ENCODE data around the gene GARNL3.

GARNL3 gene

GRCh38 chr9:127423934-127424675 is 159.5 kb downstream of the GARNL3 start, which contains the start of gene ZNF79:
Gene ZNF79, plus strand, starts transcription at chr9:127424382. Its CDS starts 406 bp downstream, at chr9:127424788.
- H3K4me3 ChIP-seq (ENCODE audit: low read depth, low read length) = peak within 1 kb of the TSS; percentile 94
- peak; percentile 33 for DNase-seq (ENCODE audit: low read depth, low spot score)
- TF ChIP-seq, protein P1, sequence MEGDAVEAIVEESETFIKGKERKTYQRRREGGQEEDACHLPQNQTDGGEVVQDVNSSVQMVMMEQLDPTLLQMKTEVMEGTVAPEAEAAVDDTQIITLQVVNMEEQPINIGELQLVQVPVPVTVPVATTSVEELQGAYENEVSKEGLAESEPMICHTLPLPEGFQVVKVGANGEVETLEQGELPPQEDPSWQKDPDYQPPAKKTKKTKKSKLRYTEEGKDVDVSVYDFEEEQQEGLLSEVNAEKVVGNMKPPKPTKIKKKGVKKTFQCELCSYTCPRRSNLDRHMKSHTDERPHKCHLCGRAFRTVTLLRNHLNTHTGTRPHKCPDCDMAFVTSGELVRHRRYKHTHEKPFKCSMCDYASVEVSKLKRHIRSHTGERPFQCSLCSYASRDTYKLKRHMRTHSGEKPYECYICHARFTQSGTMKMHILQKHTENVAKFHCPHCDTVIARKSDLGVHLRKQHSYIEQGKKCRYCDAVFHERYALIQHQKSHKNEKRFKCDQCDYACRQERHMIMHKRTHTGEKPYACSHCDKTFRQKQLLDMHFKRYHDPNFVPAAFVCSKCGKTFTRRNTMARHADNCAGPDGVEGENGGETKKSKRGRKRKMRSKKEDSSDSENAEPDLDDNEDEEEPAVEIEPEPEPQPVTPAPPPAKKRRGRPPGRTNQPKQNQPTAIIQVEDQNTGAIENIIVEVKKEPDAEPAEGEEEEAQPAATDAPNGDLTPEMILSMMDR (IDR thresholded peaks at IDR 0.05; ENCODE audit: insufficient read depth, low read length, missing control alignments) = no peak
- ChIA-PET POLR2A (interaction anchor here (1.0 to 2.6 kb wide), 3 partner anchors 26 to 28 kb away, joined by 5 to 19 read pairs (median 5); partner anchors contain the start of genes LRSAM1, RPL12 and SLC2A8), CTCF (interaction anchor here (0.7 to 1.8 kb wide), 4 partner anchors 15 to 219 kb away, joined by 3 to 5 read pairs (median 4); no protein-coding TSS in a partner anchor)

DNA sequence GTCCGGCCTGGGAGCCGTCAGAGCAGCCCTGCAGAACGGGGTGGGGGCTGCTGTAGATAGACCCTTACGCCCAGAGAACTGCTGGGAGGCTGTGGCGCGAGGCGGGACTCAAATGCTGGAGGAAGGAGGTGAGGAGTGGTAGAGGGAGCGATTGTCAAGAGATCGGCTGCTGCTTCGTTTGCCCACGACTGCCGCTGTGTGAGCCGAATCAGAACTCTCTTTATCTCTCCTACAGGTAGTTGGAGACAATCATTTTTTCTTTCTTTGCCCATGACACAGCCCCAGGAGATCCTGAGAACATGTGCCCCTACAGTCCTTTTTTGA is 160.1 kb downstream of the GARNL3 start:
- CTCF ChIA-PET = interaction anchor here (1.4 to 1.8 kb wide), 2 partner anchors 141 to 209 kb away, joined by 4 to 5 read pairs; no protein-coding TSS in a partner anchor
- peak overlapping the region; percentile 94 for H3K4me3 ChIP-seq (ENCODE audit: low read depth, low read length)
- no peak for DNase-seq (ENCODE audit: low read depth, low spot score)
- POLR2A ChIA-PET = interaction anchor here (1.0 to 2.6 kb wide), 3 partner anchors 25 to 28 kb away, joined by 5 to 19 read pairs (median 5); partner anchors contain the start of genes LRSAM1, RPL12 and SLC2A8
- TF ChIP-seq, protein P1 (IDR thresholded peaks at IDR 0.05; ENCODE audit: insufficient read depth, low read length, missing control alignments) = no peak

- no peak overlapping the region for H3K4me3 ChIP-seq (ENCODE audit: low read depth, low read length)
- TF ChIP-seq, protein P1 (IDR thresholded peaks at IDR 0.05; ENCODE audit: insufficient read depth, low read length, missing control alignments) = no peak
- ChIA-PET POLR2A (no interaction called here), CTCF (no interaction called here)
- DNase-seq (ENCODE audit: low read depth, low spot score) = no peak
Measured at GRCh38 chr9:127426756-127427155, 162.2 kb downstream of the GARNL3 start.

DNA sequence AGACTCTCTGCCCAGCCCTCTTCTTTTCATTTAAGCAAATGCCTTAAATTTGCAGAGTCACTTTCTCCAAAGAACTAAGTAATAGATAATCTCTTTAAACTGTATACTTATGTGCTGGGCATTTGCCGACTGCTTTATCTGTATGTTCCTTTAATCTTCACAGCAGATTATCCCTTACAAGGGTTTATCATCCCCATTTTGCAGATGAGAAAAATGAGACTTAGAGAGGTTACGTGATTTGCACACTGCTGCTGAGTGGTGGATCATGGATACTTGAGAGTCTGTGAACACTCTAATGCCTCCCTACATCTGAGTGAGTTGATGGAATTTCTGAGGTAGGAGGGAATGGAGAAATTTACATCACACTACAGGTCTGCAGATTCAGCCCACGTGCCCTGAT is 163.8 kb downstream of the GARNL3 start:
- no peak for DNase-seq (ENCODE audit: low read depth, low spot score)
- TF ChIP-seq, protein P1 (IDR thresholded peaks at IDR 0.05; ENCODE audit: insufficient read depth, low read length, missing control alignments) = no peak
- no peak overlapping the region for H3K4me3 ChIP-seq (ENCODE audit: low read depth, low read length)
- CTCF ChIA-PET = no interaction called here
- POLR2A ChIA-PET = no interaction called here

DNA sequence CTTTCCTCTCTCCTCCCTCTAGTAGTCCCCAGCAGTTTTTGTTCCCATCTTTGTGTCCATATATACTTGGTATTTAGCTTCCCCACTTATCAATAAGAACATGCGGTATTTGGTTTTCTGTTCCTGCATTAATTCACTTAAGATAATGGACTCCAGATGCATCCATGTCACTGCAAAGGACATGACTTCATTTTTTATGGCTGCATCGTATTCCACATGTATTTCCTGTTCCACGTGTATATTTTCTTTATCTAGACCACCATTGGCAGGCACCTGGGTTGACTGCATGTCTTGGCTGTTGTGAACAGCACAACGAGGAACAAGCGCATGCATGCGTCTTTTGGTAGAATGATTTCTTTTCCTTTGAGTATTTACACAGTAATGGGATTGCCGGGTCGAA is 165.8 kb downstream of the GARNL3 start:
- POLR2A ChIA-PET = no interaction called here
- CTCF ChIA-PET = interaction anchor here (1.3 kb wide), 1 partner anchor 10 kb away, joined by 4 read pairs; no protein-coding TSS in a partner anchor
- TF ChIP-seq, protein P1 (IDR thresholded peaks at IDR 0.05; ENCODE audit: insufficient read depth, low read length, missing control alignments) = no peak
- no peak for DNase-seq (ENCODE audit: low read depth, low spot score)
- no peak overlapping the region for H3K4me3 ChIP-seq (ENCODE audit: low read depth, low read length)

DNA sequence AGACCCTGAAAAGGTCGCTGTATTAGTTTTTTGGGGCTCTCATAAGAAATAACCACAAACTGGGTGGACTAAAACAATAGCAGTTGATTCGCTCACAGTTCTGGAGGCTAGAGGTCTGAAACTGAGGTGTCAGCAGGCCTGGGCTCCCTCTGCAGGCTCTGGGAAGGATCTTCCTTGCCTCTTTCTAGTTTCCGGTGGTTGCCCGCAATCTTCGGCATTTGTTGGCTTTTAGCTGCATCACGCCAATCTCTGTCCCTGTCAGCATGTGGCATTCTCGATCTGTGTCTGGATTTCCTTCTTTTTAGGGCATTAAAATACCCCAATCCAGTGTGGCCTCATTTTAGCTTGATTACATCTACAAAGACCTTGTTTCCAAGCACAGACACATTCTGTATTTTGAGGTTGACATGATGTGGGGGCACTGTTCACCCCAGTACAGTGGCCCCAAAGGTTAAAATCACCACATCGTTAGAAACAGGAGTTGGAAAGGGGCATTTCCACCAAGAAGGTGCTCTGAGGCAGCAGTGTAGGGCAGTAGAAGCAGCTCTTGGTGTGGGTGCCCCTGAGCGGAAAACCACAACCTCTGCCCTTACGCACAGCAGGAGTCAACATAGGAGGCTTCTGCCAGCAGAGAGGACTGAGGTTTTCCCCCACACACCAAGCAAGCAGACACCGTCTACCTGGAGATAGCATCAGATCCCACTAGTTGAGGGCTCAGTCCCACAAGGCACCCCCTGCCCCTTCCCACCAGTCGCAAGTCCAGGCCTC is 173.1 kb downstream of the GARNL3 start:
- ChIA-PET CTCF (no interaction called here), POLR2A (no interaction called here)
- H3K4me3 ChIP-seq (ENCODE audit: low read depth, low read length) = no peak overlapping the region
- DNase-seq (ENCODE audit: low read depth, low spot score) = no peak
- TF ChIP-seq, protein P1 (IDR thresholded peaks at IDR 0.05; ENCODE audit: insufficient read depth, low read length, missing control alignments) = peak; percentile 6
